ENCODE measurements around the gene FOXB1.

- TF ChIP-seq, protein P1, sequence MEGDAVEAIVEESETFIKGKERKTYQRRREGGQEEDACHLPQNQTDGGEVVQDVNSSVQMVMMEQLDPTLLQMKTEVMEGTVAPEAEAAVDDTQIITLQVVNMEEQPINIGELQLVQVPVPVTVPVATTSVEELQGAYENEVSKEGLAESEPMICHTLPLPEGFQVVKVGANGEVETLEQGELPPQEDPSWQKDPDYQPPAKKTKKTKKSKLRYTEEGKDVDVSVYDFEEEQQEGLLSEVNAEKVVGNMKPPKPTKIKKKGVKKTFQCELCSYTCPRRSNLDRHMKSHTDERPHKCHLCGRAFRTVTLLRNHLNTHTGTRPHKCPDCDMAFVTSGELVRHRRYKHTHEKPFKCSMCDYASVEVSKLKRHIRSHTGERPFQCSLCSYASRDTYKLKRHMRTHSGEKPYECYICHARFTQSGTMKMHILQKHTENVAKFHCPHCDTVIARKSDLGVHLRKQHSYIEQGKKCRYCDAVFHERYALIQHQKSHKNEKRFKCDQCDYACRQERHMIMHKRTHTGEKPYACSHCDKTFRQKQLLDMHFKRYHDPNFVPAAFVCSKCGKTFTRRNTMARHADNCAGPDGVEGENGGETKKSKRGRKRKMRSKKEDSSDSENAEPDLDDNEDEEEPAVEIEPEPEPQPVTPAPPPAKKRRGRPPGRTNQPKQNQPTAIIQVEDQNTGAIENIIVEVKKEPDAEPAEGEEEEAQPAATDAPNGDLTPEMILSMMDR (IDR thresholded peaks at IDR 0.05) = no peak
- TF ChIP-seq POLR2A (IDR thresholded peaks at IDR 0.05) = no peak
- TF ChIP-seq POLR2AphosphoS5 (IDR thresholded peaks at IDR 0.05) = no peak
These were observed 13.7 kb downstream of the FOXB1 start for GRCh38 chr15:60017538-60018520.
